ENCODE data around the gene RHCG. TPM values are rescaled to one million over a fixed set of nuclear protein-coding genes. Genes with fewer than 3 reads are reported as not detected.

Gene RHCG
- total RNA-seq, 4 donors from 2014 or later: 1.5 to 140 (median 8.4) TPM

DNA sequence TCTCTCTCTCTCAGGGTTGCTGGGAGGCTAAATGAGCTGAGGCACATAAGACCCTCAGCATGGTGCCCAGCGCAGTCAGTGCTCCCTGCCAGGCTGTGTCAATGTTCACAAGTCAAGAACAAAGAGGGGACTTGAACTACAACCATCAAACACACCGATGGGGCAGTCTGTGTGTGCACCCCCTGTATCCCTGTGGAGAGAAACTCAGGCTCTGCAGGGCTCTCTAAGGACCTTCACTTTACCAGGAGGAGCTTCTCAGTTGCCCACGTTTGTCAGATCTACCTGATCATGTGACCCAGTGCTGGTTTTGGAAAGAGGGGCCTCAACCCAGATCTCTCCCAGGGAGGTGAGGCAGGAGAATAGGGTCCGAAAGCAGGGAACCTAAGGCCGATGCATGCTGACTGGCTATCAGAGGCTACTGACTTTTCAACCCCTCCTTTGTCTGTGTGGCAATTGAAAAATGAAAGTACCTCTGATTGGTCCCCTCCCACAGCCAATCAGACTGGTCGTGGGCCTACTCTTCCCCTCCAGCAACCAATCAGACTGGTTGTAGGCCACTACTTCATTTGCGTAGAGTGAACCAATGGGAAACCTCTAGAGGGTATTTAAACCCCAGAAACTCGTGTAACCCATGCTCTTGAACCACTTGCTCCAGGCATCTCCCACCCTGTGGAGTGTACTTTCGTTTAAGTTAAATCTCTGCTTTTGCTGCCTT lies 34.0 kb downstream of the RHCG start:
- H3K4me3 ChIP-seq: no peak overlapping the region
- no peaks in the 10 kb centered on the region for H3K36me3 ChIP-seq
- TF ChIP-seq POLR2AphosphoS5 (IDR thresholded peaks at IDR 0.05) (no peak), POLR2A (IDR thresholded peaks at IDR 0.05) (no peak), EP300 (IDR thresholded peaks at IDR 0.05) (no peak)
- TF ChIP-seq, protein P1, sequence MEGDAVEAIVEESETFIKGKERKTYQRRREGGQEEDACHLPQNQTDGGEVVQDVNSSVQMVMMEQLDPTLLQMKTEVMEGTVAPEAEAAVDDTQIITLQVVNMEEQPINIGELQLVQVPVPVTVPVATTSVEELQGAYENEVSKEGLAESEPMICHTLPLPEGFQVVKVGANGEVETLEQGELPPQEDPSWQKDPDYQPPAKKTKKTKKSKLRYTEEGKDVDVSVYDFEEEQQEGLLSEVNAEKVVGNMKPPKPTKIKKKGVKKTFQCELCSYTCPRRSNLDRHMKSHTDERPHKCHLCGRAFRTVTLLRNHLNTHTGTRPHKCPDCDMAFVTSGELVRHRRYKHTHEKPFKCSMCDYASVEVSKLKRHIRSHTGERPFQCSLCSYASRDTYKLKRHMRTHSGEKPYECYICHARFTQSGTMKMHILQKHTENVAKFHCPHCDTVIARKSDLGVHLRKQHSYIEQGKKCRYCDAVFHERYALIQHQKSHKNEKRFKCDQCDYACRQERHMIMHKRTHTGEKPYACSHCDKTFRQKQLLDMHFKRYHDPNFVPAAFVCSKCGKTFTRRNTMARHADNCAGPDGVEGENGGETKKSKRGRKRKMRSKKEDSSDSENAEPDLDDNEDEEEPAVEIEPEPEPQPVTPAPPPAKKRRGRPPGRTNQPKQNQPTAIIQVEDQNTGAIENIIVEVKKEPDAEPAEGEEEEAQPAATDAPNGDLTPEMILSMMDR (IDR thresholded peaks at IDR 0.05): no peak
- WGBS, 2 donors (ENCODE audit: low coverage in 1 of 2): 71 to 77% methylated on average over 6 to 8 of the region's 9 CpGs
- no peak for ATAC-seq
- no peak overlapping the region for H3K27ac ChIP-seq
- H3K4me1 ChIP-seq: no peaks in the 10 kb centered on the region
- H3K27me3 ChIP-seq: peaks cover 24% of the 10 kb centered on the region
- H3K9me3 ChIP-seq: peaks cover 0 to 3% (median 0%) of the 10 kb centered on the region in 3 donors

DNA sequence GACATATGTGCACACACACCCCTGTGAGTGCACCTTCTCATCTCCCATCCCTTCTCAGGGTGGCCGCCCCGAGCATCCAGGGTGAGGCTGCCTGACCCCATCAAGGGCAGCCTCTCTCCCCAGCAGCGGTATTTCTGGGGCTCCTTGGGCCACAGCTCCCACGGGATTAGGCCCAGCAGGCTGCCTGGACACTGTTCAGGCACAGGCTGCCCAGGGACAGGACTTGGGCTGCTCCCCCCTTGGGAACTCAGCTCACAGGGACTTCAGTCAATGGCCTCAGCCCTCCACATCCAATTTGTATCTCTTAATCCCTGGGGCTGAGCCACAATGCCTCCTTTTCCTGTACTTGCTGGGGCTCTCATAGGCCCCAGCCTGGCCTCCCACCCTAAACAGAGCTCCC lies 35.0 kb downstream of the RHCG start:
- no CpG with 5 or more reads among the region's 4 CpGs for WGBS, 2 donors (ENCODE audit: low coverage in 1 of 2)
- Histone ChIP-seq H3K9me3 (peaks cover 0 to 13% (median 0%) of the 10 kb centered on the region in 3 donors), H3K4me1 (no peaks in the 10 kb centered on the region)

DNA sequence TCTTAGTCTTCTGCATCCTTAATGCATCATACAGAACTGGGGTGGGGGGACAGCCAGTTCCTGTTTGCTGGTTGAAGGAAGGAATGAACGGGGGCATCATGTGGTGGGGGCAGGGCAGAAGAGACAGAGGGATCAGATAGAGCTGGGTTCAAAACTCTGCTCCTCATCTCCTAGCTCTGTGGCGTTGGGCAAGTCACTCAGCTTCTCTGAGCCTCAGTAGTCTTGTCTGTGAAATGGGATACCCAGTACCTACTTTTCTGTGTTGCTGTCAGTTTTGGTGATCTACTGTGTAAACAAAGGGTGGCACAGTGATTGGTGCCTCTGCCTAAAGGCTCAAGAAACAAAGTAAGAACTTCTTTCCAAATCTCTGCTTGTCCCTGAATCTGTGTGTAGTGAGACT lies 36.3 kb downstream of the RHCG start:
- Histone ChIP-seq H3K27me3 (peaks cover 24% of the 10 kb centered on the region), H3K27ac (no peak overlapping the region), H3K36me3 (no peaks in the 10 kb centered on the region), H3K4me3 (no peak overlapping the region), H3K9me3 (peaks cover 0 to 15% (median 0%) of the 10 kb centered on the region in 3 donors), H3K4me1 (no peaks in the 10 kb centered on the region)
- TF ChIP-seq POLR2A (IDR thresholded peaks at IDR 0.05): no peak
- TF ChIP-seq, protein P1 (IDR thresholded peaks at IDR 0.05): no peak
- TF ChIP-seq POLR2AphosphoS5 (IDR thresholded peaks at IDR 0.05): no peak
- TF ChIP-seq EP300 (IDR thresholded peaks at IDR 0.05): no peak
- WGBS, 2 donors (ENCODE audit: low coverage in 1 of 2): 40 to 80% methylated on average over 1 to 2 of the region's 2 CpGs
- ATAC-seq: no peak

More for the DNA sequence above, 35.0 kb downstream of the RHCG start:
- Histone ChIP-seq H3K36me3 (no peaks in the 10 kb centered on the region), H3K4me3 (no peak overlapping the region), H3K27ac (no peak overlapping the region), H3K27me3 (peaks cover 24% of the 10 kb centered on the region)
- no peak for ATAC-seq
- TF ChIP-seq, protein P1 (IDR thresholded peaks at IDR 0.05): no peak
- TF ChIP-seq POLR2AphosphoS5 (IDR thresholded peaks at IDR 0.05) (no peak), POLR2A (IDR thresholded peaks at IDR 0.05) (no peak), EP300 (IDR thresholded peaks at IDR 0.05) (no peak)

DNA sequence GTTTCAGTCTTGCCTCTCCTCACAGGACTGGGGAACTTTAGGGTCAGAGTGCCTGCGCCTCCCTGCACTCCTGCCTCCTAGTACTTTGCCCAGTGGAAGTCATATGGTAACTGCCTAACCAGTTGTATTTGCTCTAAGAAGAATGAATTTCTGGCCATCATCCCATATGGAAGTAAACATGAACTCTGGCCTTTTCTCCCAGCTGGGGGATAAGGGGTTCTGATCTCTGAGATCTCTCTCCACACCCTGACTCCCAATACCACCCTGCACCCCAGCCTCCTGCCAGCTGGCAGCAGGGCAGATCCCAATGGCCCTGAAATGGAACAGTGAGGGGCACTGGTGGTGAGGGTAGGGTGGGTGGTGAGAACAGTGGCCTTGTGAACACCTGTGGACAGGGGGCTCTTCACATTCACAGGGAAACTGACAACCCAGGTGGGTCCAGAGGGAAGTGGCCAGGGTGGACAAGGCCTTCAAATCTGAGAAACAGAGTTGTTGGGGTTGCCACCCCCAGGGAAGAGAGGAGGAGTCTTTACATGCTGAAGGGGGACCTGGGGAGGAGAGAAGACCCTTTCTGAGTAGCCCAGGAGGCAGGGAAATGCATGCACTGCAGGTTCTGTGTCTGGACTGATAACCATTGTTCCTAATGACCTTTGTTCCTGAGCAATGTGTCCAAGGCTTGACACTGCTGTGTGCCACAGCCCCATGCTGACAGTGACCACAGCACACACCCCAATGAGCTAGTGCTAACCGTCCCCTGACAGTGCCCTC lies 36.9 kb downstream of the RHCG start:
- Histone ChIP-seq H3K4me3 (no peak overlapping the region), H3K27ac (no peak overlapping the region), H3K27me3 (peaks cover 24% of the 10 kb centered on the region), H3K9me3 (peaks cover 0 to 15% (median 0%) of the 10 kb centered on the region in 3 donors), H3K36me3 (no peaks in the 10 kb centered on the region), H3K4me1 (no peaks in the 10 kb centered on the region)
- TF ChIP-seq POLR2A (IDR thresholded peaks at IDR 0.05): no peak
- no peak for TF ChIP-seq POLR2AphosphoS5 (IDR thresholded peaks at IDR 0.05)
- TF ChIP-seq EP300 (IDR thresholded peaks at IDR 0.05): no peak
- TF ChIP-seq, protein P1 (IDR thresholded peaks at IDR 0.05): no peak
- ATAC-seq: no peak
- 40 to 83% methylated on average over 1 to 2 of the region's 2 CpGs for WGBS, 2 donors (ENCODE audit: low coverage in 1 of 2)
